Activated CD4-positive, alpha-beta T cell treated with anti-CD3 and anti-CD28 coated beads, Interleukin-10, Interleukin-2, amounts not matched to agents 100 ng/mL and 50 ng/mL, durations not matched to agents 16 hours and 8 hours (primary cell): ENCODE data around the gene POLDIP2.

Source experiments
- DNase-seq: peaks from one replicate; pipeline ENCODE4 v3.0.0-alpha.2; 2020

Gene POLDIP2

GRCh38 chr17:28315846-28316705, 41.3 kb downstream of the POLDIP2 start:
- DNase-seq = no peak

- DNase-seq = no peak
Observed at GRCh38 chr17:28313841-28314240, 43.5 kb downstream of the POLDIP2 start.

- no peak for DNase-seq
Observed at GRCh38 chr17:28306954-28307401, 50.3 kb downstream of the POLDIP2 start.

- DNase-seq = no peak
Observed at GRCh38 chr17:28298449-28298848, 58.9 kb downstream of the POLDIP2 start.
